ENCODE measurements around the gene CYSLTR2.

DNA sequence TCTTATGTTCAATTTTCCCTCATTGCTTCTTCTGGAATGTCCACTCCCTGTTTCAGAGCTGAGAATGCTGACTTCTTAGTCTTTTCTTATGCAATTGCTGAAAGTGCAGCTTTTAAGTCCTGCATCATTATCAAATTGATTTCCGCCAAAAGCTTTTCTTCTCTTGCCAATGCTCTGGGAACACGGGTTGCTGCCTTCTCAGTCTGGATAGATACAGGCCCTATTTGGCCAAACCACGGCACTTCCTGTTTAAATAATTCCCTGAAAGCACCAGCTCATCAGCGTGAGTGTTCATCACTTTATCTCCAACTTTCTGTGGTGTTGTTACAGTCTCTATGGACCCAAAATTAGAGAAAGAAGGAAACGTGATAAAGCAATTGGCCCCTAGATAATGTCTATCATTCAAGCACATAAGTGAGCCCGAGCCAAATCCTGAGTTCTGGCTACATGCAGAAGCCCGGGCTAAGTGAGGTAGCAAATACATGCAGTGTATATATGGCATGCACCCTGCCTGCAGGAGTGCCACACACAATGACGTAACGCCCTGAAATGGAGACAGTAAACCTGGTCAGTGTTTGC is 85.7 kb downstream of the CYSLTR2 start:
- TF ChIP-seq, protein P1, sequence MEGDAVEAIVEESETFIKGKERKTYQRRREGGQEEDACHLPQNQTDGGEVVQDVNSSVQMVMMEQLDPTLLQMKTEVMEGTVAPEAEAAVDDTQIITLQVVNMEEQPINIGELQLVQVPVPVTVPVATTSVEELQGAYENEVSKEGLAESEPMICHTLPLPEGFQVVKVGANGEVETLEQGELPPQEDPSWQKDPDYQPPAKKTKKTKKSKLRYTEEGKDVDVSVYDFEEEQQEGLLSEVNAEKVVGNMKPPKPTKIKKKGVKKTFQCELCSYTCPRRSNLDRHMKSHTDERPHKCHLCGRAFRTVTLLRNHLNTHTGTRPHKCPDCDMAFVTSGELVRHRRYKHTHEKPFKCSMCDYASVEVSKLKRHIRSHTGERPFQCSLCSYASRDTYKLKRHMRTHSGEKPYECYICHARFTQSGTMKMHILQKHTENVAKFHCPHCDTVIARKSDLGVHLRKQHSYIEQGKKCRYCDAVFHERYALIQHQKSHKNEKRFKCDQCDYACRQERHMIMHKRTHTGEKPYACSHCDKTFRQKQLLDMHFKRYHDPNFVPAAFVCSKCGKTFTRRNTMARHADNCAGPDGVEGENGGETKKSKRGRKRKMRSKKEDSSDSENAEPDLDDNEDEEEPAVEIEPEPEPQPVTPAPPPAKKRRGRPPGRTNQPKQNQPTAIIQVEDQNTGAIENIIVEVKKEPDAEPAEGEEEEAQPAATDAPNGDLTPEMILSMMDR (IDR thresholded peaks at IDR 0.05) = no peak
- no peak for TF ChIP-seq POLR2A (IDR thresholded peaks at IDR 0.05)
